Effector CD4-positive, alpha-beta T cell (primary cell): Measurements from ENCODE around the gene ZDHHC11B.
"Not testable (repeated sequence)": the region's sequence is repeated elsewhere in the genome, so short reads cannot be mapped to it uniquely, and the experiment has no call there.

Experiments used
- DNase-seq: peaks from one replicate; pipeline ENCODE4 v3.0.0-alpha.2; 2020

The ZDHHC11B gene

DNA sequence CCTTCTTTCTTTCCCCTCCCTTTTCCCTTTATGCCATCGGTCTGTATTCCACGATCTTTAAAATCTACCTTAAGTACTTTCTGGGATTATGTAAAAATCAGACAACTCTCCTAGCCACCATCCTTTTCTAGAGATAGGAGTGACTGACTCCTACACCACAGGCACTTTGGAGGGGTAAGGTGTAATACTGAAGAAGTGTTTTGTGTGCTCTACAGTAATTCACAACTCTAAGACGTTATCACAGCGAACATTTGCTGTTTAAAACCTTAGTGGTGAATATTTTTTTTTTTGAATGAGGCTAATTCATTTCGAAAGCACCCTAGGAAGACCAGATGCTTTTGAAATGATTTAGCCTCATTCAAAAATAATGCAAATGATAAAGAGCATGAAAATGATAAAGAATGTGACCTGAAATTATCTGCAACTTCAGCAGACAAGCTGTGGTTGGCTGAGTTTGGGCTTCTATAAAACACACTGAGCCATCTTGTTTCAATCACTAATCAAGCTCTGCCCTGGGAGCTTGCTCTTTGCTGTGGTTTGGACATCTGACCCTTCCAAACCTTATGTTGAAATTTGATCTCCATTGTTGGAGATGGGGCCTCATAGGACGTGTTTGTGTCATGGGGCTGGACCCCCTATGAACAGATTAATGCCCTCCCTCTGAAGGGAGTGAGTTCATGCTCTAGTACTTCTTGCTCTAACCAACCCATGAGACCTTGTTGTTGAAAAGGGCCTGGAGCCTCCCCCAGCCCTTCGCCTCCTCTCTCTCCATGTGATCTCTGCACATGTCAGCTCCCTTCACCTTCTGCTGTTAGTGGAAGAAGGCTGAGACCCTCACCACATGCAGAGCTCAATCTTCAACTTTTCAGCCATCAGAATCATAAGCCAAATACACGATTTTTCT lies 70.1 kb downstream of the ZDHHC11B start:
- DNase-seq: not testable (repeated sequence)

GRCh38 chr5:713686-714085 lies 70.8 kb downstream of the ZDHHC11B start:
- not testable (repeated sequence) for DNase-seq

GRCh38 chr5:708848-709517 lies 75.5 kb downstream of the ZDHHC11B start:
- DNase-seq: not testable (repeated sequence)

DNA sequence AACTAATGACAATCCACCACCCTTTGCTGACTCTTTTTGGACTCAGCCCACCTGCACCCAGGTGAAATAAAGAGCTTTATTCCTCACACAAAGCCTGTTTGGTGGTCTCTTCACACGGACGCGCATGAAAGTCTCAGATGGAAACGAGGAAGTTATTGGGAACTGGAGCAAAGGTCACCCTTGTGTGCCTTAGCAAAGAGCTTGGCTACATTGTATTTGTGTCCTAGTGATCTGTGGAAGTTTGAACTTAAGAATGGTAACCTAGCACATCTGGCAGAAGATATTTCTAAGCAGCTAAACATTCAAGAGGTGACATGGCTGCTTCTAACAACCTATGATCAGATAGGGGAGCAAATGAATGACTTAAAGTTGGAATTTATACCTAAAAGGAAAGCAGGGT lies 76.2 kb downstream of the ZDHHC11B start:
- not testable (repeated sequence) for DNase-seq

DNA sequence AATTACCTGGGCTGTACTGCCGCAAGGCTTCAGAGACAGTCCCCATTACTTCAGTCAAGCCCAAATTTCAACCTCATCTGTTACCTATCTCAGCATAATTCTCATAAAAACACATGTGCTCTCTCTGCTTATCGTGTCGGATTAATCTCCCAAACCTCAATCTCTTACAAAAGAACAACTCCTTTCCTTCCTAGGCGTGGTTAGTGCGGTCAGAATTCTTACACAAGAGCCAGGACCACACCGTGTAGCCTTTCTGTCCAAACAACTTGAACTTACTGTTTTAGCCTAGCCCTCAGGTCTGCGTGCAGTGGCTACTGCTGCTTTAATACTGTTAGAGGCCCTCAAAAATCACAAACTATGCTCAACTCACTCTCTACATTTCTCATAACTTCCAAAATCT lies 78.4 kb downstream of the ZDHHC11B start:
- DNase-seq: not testable (repeated sequence)

- not testable (repeated sequence) for DNase-seq
Observed at GRCh38 chr5:696753-697702, 87.5 kb downstream of the ZDHHC11B start.

DNA sequence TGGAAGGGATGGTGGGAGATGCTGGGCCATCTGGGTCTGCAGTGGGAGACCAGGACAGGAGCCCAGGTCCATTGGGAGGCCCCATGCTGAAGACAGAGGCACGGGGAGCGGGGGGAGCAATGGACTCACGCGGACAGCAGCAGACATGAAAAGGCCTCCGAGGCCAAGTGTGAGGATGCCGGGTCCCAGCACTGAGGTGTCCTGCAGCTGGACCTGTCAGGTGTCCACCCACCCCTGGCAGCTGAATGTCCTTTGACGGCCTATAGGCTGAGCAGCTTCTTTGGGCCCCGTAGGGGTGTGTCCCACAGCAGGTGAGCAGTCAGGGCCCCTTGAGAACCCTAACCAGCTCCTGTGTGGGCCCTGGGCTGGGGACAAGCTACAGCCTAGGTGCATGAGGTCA lies 88.3 kb downstream of the ZDHHC11B start:
- DNase-seq: not testable (repeated sequence)

GRCh38 chr5:695475-695874 lies 89.1 kb downstream of the ZDHHC11B start:
- not testable (repeated sequence) for DNase-seq

GRCh38 chr5:694042-694431 lies 90.5 kb downstream of the ZDHHC11B start:
- DNase-seq: not testable (repeated sequence)

- DNase-seq: peak; percentile 64
Observed at GRCh38 chr5:693271-694041, 91.1 kb downstream of the ZDHHC11B start, which contains the start of gene TPPP. TSS of gene TPPP (minus strand) at chr5:693352. CDS start at chr5:678060, 15,292 bp downstream.

GRCh38 chr5:692529-693041 lies 91.9 kb downstream of the ZDHHC11B start:
- not testable (repeated sequence) for DNase-seq

DNA sequence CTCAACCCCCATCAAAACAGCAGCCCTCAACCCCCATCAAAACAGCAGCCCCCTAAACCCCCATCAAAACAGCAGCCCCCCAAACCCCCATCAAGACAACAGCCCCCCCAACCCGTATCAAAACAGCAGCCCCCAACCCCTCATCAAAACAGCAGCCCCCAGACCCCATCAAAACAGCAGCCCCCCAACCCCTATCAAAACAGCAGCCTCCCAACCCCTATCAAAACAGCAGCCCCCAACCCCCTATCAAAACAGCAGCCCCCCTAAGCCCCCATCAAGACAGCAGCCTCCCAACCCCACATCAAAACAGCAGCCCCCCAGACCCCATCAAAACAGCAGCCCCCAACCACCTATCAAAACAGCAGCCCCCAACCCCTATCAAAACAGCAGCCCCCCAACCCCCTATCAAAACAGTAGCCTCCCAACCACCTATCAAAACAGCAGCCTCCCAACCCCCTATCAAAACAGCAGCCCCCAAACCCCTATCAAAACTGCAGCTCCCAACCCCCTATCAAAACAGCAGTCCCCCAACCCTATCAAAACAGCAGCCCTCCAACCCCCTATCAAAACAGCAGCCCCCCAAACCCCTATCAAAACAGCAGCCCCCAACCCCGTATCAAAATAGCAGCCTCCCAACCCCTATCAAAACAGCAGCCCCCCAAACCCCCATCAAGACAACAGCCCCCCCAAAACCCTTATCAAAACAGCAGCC lies 92.6 kb downstream of the ZDHHC11B start:
- no peak for DNase-seq

DNA sequence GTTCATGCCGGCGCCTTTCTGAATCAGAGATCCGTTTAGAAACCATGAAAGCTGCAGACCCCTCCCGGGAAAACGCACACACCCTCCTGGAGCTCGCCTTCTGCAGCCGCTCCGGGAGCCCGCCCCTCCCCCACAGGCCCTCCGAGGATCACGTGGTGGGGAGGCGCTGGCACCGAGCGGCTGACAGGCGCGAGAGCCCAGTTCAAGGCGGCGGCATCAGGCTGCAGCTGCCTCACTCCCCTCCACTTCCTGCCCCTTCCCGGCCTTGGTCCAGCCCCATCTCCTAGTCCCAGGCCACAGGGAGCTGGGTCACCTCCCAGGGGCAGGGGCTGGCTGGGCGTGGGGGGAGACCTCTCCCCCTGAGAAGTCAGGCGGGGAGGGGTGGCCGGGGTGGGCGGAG lies 93.5 kb downstream of the ZDHHC11B start:
- DNase-seq: not testable (repeated sequence)

- DNase-seq: not testable (repeated sequence)
Observed at GRCh38 chr5:690293-690692, 94.2 kb downstream of the ZDHHC11B start.

DNA sequence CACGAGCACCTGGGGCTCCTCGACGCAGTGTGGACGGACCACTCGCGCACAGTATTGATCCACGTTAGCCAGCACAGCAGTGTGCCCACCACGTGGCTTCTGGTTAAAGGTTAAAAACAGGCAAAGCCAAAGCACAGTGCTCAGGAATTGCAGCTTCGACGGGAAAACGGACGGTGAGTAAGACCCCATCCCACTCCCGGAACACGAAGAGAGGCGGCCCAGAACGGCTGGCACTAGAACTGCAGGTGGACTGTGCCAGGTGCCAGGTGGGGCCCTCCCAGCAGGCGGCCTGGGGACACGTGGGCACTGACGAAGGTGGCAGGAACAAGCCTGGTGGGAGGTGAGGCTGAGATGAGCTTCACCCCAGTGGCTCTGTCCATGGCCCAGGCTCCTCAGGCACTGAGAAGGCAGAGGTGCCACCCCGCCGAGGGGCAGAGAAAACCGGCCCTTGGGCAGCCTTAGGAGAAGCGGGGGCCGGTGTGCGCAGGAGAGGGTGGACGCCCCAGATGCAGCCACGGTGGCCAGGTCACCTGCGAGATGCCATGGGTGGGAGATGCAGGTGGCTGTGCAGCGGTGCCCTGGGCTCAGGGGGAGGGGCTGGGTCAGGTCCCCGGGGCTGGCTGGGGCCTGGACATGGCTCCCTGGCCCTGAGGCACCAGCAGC lies 96.0 kb downstream of the ZDHHC11B start:
- not testable (repeated sequence) for DNase-seq

GRCh38 chr5:686936-687335 lies 97.6 kb downstream of the ZDHHC11B start:
- not testable (repeated sequence) for DNase-seq

DNA sequence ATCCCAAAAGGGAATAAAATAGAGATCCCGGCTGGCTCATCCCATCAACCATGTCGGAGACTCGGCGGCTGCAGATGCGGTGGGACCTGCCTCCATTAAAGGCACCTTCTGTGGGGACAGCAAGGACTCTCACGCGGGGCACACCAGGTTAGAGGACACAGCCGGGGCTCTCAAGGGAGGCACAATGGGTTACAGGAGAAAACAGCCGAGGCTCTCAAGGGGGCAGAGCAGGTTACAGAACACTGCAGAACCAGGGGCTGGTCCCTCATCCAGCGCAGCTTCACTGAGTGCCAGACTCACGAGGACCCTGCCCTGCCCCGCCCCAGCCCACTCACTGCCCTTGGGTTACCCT lies 98.4 kb downstream of the ZDHHC11B start:
- not testable (repeated sequence) for DNase-seq

DNA sequence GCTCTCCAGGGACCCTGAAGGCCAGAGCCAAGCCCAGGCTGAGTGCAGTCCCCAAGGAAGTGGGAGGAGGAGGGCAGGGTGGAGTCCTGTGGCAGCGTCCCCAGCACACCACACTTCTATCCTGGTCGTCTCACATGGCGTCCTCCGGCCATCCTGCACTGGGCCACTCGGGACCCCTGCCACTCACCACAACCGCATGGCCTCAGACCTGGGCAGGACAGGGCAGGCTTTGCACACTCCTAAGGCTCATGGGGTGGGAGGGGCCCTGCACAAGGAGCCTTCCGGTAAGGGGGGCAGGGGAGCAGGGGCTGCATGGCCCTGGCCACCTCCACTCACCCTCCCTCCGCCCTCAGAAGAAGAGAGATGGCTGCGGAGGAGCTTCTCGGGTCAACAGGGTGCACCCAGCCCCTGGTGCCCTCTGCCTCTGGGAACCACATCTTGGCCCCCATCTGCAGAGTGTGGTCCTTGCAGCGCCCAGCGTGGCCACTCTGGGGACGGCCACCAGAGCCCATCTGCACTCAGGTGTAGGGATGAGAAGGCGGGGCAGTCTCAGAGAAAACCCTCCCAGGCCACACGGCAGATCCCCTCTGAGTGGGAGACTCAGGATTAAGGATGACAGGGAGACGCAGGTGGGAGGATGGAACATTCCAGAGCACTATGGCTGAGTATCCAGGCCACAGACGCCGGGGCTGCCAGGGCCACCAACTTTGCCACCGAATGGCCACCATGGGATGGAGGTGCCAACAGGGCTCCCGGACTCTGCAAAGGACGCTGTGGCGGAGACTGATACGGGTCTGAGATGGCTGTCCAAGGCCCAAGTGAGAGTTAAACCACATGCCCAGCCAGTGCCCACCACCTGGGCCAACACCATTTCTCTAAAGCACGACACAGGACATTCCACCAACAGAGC lies 99.0 kb downstream of the ZDHHC11B start:
- DNase-seq: no peak

- no peak for DNase-seq
Observed at GRCh38 chr5:684751-685216, 99.7 kb downstream of the ZDHHC11B start.
